ENCODE results near the gene RASA1.

- TF ChIP-seq CTCF (conservative IDR thresholded peaks at IDR 0.05; ENCODE audit: low read depth, low read length) (no peak), EZH2 (IDR thresholded peaks at IDR 0.05; ENCODE audit: low read length, unreplicated experiment) (no peak), EZH2phosphoT487 (IDR thresholded peaks at IDR 0.05; ENCODE audit: borderline replicate concordance, low read length) (no peak)
Measured at GRCh38 chr5:87233143-87233542, 34.5 kb upstream of the RASA1 start.

All from PC-3 (cell line).